Fibroblast of peridontal ligament (primary cell): Measurements from ENCODE around the gene COCH.
"Not testable (repeated sequence)": the region's sequence is repeated elsewhere in the genome, so short reads cannot be mapped to it uniquely, and the experiment has no call there.

Experiments used
- DNase-seq: peaks from one replicate; pipeline ENCODE4 v3.0.0-alpha.2; 2010; ENCODE audit errors: extremely low read depth

Gene COCH

GRCh38 chr14:30925254-30925653, 50.9 kb downstream of the COCH start:
- DNase-seq: no peak

- no peak for DNase-seq
These were observed 54.1 kb downstream of the COCH start for GRCh38 chr14:30928462-30928861.

GRCh38 chr14:30933937-30934336, 59.6 kb downstream of the COCH start:
- DNase-seq: not testable (repeated sequence)

GRCh38 chr14:30935445-30935844, 61.1 kb downstream of the COCH start:
- DNase-seq: no peak

- no peak for DNase-seq
These were observed 64.3 kb downstream of the COCH start for GRCh38 chr14:30938617-30939016.
